H1 (cell line): ENCODE results near the gene TNS3. TPM values are rescaled to one million over a fixed set of nuclear protein-coding genes. Genes with fewer than 3 reads are reported as not detected.

Experiments used
- CTCF ChIA-PET: fragments of 300-600 bp; sonication (Branson Sonifier 250); formaldehyde crosslinking; loops from one replicate; lab custom pipeline; 2021; ENCODE audit not compliant: partially characterized antibody; lab: Charles Lee
- POLR2A ChIA-PET: fragments of 300-600 bp; sonication (Branson Sonifier 250); formaldehyde crosslinking; loops from one replicate; lab custom pipeline; 2021; ENCODE audit warnings: inconsistent platforms; ENCODE audit not compliant: partially characterized antibody; lab: Charles Lee
- DNase-seq, 2 experiments: peaks; one replicate each; pipeline versions ENCODE4 v3.0.0 to v3.0.0-alpha.2; 2010 to 2022; ENCODE audit warnings: low spot score in 2 of 2, low read depth in 1 of 2, mixed read lengths in 1 of 2
- FAIRE-seq: peaks from 2 replicates; lab custom pipeline; 2011; peaks lifted over from hg19 to GRCh38; lab: Jason Lieb, UNC
- H2AFZ ChIP-seq: 2 replicates; pipeline ENCODE4 v1.8.1; 2012; ENCODE audit warnings: low read length, inconsistent platforms
- H2AK5ac ChIP-seq: 2 replicates; pipeline ENCODE4 v1.6.1; 2013; ENCODE audit warnings: low read depth, low read length
- H2BK120ac ChIP-seq: replicated peaks from 2 replicates; pipeline ENCODE3; 2013; ENCODE audit warnings: low read depth, low read length, inconsistent platforms
- H2BK12ac ChIP-seq: 2 replicates; pipeline ENCODE4 v1.6.1; 2013; ENCODE audit warnings: low read depth, low read length
- H2BK15ac ChIP-seq: 2 replicates; pipeline ENCODE4 v1.6.1; 2013; ENCODE audit warnings: low read length
- H2BK20ac ChIP-seq: 2 replicates; pipeline ENCODE4 v1.6.1; 2013; ENCODE audit warnings: low read length
- H2BK5ac ChIP-seq: 2 replicates; pipeline ENCODE4 v1.6.1; 2013; ENCODE audit warnings: low read depth, low read length
- H3K14ac ChIP-seq: 2 replicates; pipeline ENCODE4 v1.6.1; 2013; ENCODE audit warnings: inconsistent platforms; ENCODE audit not compliant: insufficient read length
- H3K18ac ChIP-seq: 2 replicates; pipeline ENCODE4 v1.6.1; 2013; ENCODE audit warnings: low read length; ENCODE audit errors: extremely low read depth
- H3K23ac ChIP-seq: 2 replicates; pipeline ENCODE4 v1.6.1; 2013; ENCODE audit warnings: inconsistent platforms; ENCODE audit not compliant: insufficient read length
- H3K23me2 ChIP-seq: 2 replicates; pipeline ENCODE4 v1.6.1; 2013; ENCODE audit warnings: low read depth, low read length
- H3K27ac ChIP-seq: 2 replicates; pipeline ENCODE4 v1.6.1; 2011; ENCODE audit warnings: low read depth, low read length, inconsistent platforms
- H3K27me3 ChIP-seq, 4 experiments: replicated peaks in 1 of 4; 1 replicate in 1 of 4; 2 replicates in 3 of 4; pipeline versions ENCODE4 v1.6.1 to v1.8.1; 2011 to 2013; ENCODE audit warnings: low read length in 3 of 4, mild to moderate bottlenecking in 3 of 4, inconsistent platforms in 2 of 4, mixed read lengths in 2 of 4, moderate library complexity in 1 of 4; ENCODE audit not compliant: control insufficient read depth in 3 of 4, insufficient read depth in 3 of 4; ENCODE audit errors: extremely low read depth in 1 of 4
- H3K36me3 ChIP-seq, 4 experiments: 2 replicates each; pipeline versions ENCODE4 v1.6.1 to v1.8.1; 2011 to 2013; ENCODE audit warnings: mild to moderate bottlenecking in 4 of 4, low read length in 3 of 4, moderate library complexity in 2 of 4, control low read depth in 1 of 4, inconsistent platforms in 1 of 4; ENCODE audit not compliant: insufficient read depth in 4 of 4, control insufficient read depth in 2 of 4
- H3K4ac ChIP-seq: replicated peaks from 2 replicates; pipeline ENCODE3; 2013; ENCODE audit warnings: low read length, low read depth, mixed read lengths, inconsistent platforms; ENCODE audit not compliant: insufficient read length
- H3K4me1 ChIP-seq, 4 experiments: replicated peaks in 1 of 4; 1 replicate in 1 of 4; 2 replicates in 3 of 4; pipeline versions ENCODE4 v1.6.1 to v1.8.1; 2011 to 2013; ENCODE audit warnings: low read length in 3 of 4, inconsistent platforms in 2 of 4, mixed read lengths in 1 of 4; ENCODE audit not compliant: insufficient read depth in 4 of 4, control insufficient read depth in 3 of 4
- H3K4me2 ChIP-seq, 2 experiments: 2 replicates each; pipeline versions ENCODE4 v1.6.1 to v1.8.1; 2011 to 2013; ENCODE audit warnings: low read depth in 2 of 2, low read length in 2 of 2, control low read depth in 1 of 2, inconsistent platforms in 1 of 2, mild to moderate bottlenecking in 1 of 2; ENCODE audit not compliant: insufficient read depth in 1 of 2
- H3K4me3 ChIP-seq, 4 experiments: fragments of 200-600, 300-600 bp in 1 of 4; sonication (generic), shearing (Covaris generic), sonication (Bioruptor Twin) in 1 of 4; 2 replicates each; pipeline versions ENCODE4 v1.5.1 to v1.8.1; 2011 to 2016; ENCODE audit warnings: low read length in 4 of 4, low read depth in 3 of 4, control low read depth in 2 of 4, inconsistent platforms in 2 of 4, mild to moderate bottlenecking in 2 of 4, mixed read lengths in 1 of 4, moderate library complexity in 1 of 4; ENCODE audit not compliant: insufficient read depth in 2 of 4; ENCODE audit errors: extremely low read depth in 1 of 4
- H3K56ac ChIP-seq: replicated peaks from 2 replicates; pipeline ENCODE3; 2013; ENCODE audit warnings: low read depth, mild to moderate bottlenecking, mixed read lengths, low read length, inconsistent platforms; ENCODE audit not compliant: insufficient read length
- H3K79me1 ChIP-seq: 2 replicates; pipeline ENCODE4 v1.6.1; 2013; ENCODE audit warnings: low read depth, low read length, control low read depth
- H3K79me2 ChIP-seq, 2 experiments: 2 replicates each; pipeline versions ENCODE4 v1.6.1 to v1.8.1; 2012 to 2013; ENCODE audit warnings: low read length in 2 of 2, mild to moderate bottlenecking in 2 of 2, inconsistent platforms in 1 of 2; ENCODE audit not compliant: insufficient read depth in 2 of 2, control insufficient read depth in 1 of 2
- H3K9ac ChIP-seq, 4 experiments: replicated peaks in 1 of 4; 1 replicate in 1 of 4; 2 replicates in 3 of 4; pipeline versions ENCODE4 v1.6.1 to v1.8.1; 2011 to 2013; ENCODE audit warnings: low read depth in 3 of 4, low read length in 3 of 4, control low read depth in 2 of 4, mild to moderate bottlenecking in 2 of 4, moderate library complexity in 2 of 4, inconsistent platforms in 1 of 4; ENCODE audit errors: extremely low read depth in 1 of 4
- H3K9me3 ChIP-seq, 2 experiments: 2 replicates each; pipeline versions ENCODE4 v1.6.1 to v1.8.1; 2012 to 2013; ENCODE audit warnings: mild to moderate bottlenecking in 2 of 2, moderate library complexity in 2 of 2, control low read depth in 1 of 2, inconsistent platforms in 1 of 2, low read depth in 1 of 2, low read length in 1 of 2, mixed read lengths in 1 of 2; ENCODE audit not compliant: insufficient read depth in 2 of 2
- H4K20me1 ChIP-seq, 2 experiments: replicated peaks in 1 of 2; 2 replicates each; pipeline versions ENCODE3 to v1.8.1; 2011 to 2013; ENCODE audit warnings: inconsistent platforms in 2 of 2, low read length in 2 of 2, mild to moderate bottlenecking in 1 of 2; ENCODE audit not compliant: insufficient read depth in 2 of 2, control insufficient read depth in 1 of 2
- H4K5ac ChIP-seq: 2 replicates; pipeline ENCODE4 v1.6.1; 2013; ENCODE audit warnings: low read length, low read depth, mixed read lengths, inconsistent platforms; ENCODE audit not compliant: insufficient read length
- H4K8ac ChIP-seq: 2 replicates; pipeline ENCODE4 v1.8.0; 2013; ENCODE audit warnings: mild to moderate bottlenecking, moderate library complexity, low read length, inconsistent platforms; ENCODE audit not compliant: insufficient read depth; ENCODE audit errors: extremely low read depth
- H4K91ac ChIP-seq: replicated peaks from 2 replicates; pipeline ENCODE3; 2013; ENCODE audit warnings: low read length, mixed read lengths, inconsistent platforms; ENCODE audit not compliant: insufficient read length
- CEBPB ChIP-seq: IDR thresholded peaks from 2 replicates; pipeline ENCODE4 v1.6.1; 2012; ENCODE audit warnings: low read depth, low read length
- CHD2 ChIP-seq: IDR thresholded peaks from 2 replicates; pipeline ENCODE4 v1.6.1; 2012; ENCODE audit warnings: low read length, improper control_type of control experiment
- CTCF ChIP-seq, 3 experiments: IDR thresholded peaks; 1 replicate in 2 of 3; 2 replicates in 1 of 3; pipeline versions ENCODE4 v1.5.1 to v1.6.1; 2011; ENCODE audit warnings: low read length in 3 of 3, mild to moderate bottlenecking in 3 of 3, inconsistent platforms in 2 of 3, low read depth in 1 of 3, moderate library complexity in 1 of 3; ENCODE audit not compliant: insufficient read depth in 1 of 3; ENCODE audit errors: control extremely low read depth in 1 of 3
- HDAC2 ChIP-seq, 2 experiments: fragments of 300-600 bp in 1 of 2; sonication (generic) in 1 of 2; IDR thresholded peaks; 2 replicates each; pipeline ENCODE4 v1.6.1; 2011 to 2012; ENCODE audit warnings: low read depth in 2 of 2, low read length in 2 of 2, mild to moderate bottlenecking in 2 of 2, moderate library complexity in 2 of 2, borderline replicate concordance in 1 of 2, inconsistent platforms in 1 of 2
- RFX5 ChIP-seq: IDR thresholded peaks from 2 replicates; pipeline ENCODE4 v1.6.1; 2011; ENCODE audit warnings: low read depth, low read length, improper control_type of control experiment, borderline replicate concordance
- RNF2 ChIP-seq: fragments of 200-900, 300-1000 bp; sonication (generic); IDR thresholded peaks from 2 replicates; pipeline ENCODE4 v1.7.1; 2016; ENCODE audit warnings: borderline replicate concordance, low read depth, mild to moderate bottlenecking, antibody characterized with exemption, low read length; ENCODE audit not compliant: poor library complexity, severe bottlenecking; ENCODE audit errors: missing control alignments
- SAP30 ChIP-seq: fragments of 300-600 bp; sonication (generic); IDR thresholded peaks from 2 replicates; pipeline ENCODE4 v1.7.1; 2012; ENCODE audit warnings: low read length, moderate library complexity, mild to moderate bottlenecking, inconsistent platforms; ENCODE audit not compliant: insufficient read depth, insufficient replicate concordance
- SIX5 ChIP-seq: IDR thresholded peaks from 2 replicates; pipeline ENCODE4 v1.6.1; 2011; ENCODE audit warnings: mild to moderate bottlenecking, low read depth, low read length
- SUZ12 ChIP-seq: fragments of 200-600 bp; sonication (generic); IDR thresholded peaks from 2 replicates; pipeline ENCODE4 v1.6.1; 2012; ENCODE audit warnings: mild to moderate bottlenecking, inconsistent platforms, low read length, moderate library complexity, mixed read lengths
- WGBS, 2 experiments: shearing (Covaris generic) in 1 of 2; methylation state at CpG; one replicate each; pipeline versions ENCODE4 v1.1.6 to v1.1.7; 2013 to 2015; ENCODE audit warnings: low lambda C conversion rate in 2 of 2, mixed read lengths in 2 of 2, inconsistent platforms in 1 of 2, low coverage in 1 of 2, missing lambda C conversion rate in 1 of 2; ENCODE audit not compliant: insufficient replicate concordance in 2 of 2, insufficient coverage in 1 of 2, insufficient read length in 1 of 2; ENCODE audit errors: extremely low coverage in 1 of 2, missing lambda C conversion rate in 1 of 2; 5-methylcytosine and 5-hydroxymethylcytosine counted together
- polyA plus RNA-seq, 7 experiments: library from polyadenylated mRNA; depleted of rRNA in 3 of 7; stranded (reverse) in 5 of 7; unstranded in 2 of 7; fragments of >200 nt in 5 of 7; fragments of 200-250 nt in 2 of 7; gene quantifications; 1 replicate in 5 of 7; 2 replicates in 1 of 7; 4 replicates in 1 of 7; pipeline versions ENCODE4 v1.2.1 to v1.2.3, GENCODE V29; 2011 to 2013; ENCODE audit warnings: missing spikeins in 2 of 7, mixed read lengths in 2 of 7
- total RNA-seq: library from RNA; stranded (reverse); fragmentation: NEBNext Ultra II Directional; extraction: Animal tissue kit (Norgen Biotek cat#: 25700); gene quantifications from 2 replicates; pipeline ENCODE4 v1.2.1, GENCODE V29; 2021

Gene TNS3
- total and polyA plus RNA-seq, 2 of the 8 experiments (the other 6 are each of a cell fraction or from before 2014, with no cell fraction given): 11.9 to 24.2 TPM

GRCh38 chr7:47446871-47447466 is 134.9 kb downstream of the TNS3 start:
- Histone ChIP-seq H2BK20ac (no peak overlapping the region), H3K9ac (no peak overlapping the region), H3K23me2 (no peaks in the 10 kb centered on the region), H2AK5ac (0 out of 2 replicates have a peak overlapping the region, but pooled peaks have one; percentile 77), H4K8ac (no peak overlapping the region), H3K79me1 (peaks cover 3% of the 10 kb centered on the region; the same call in 1 of the 2 replicates), H3K4me3 (no peak overlapping the region), H3K4me2 (no peak overlapping the region), H2BK120ac (no peak overlapping the region), H3K27ac (no peak overlapping the region), H4K91ac (no peak overlapping the region), H4K20me1 (peaks cover 0 to 6% of the 10 kb centered on the region in 2 experiments), H3K18ac (no peak overlapping the region), H3K14ac (no peak overlapping the region), H3K4ac (no peak overlapping the region), H3K9me3 (no peaks in the 10 kb centered on the region), H3K36me3 (no peaks in the 10 kb centered on the region), H3K79me2 (no peaks in the 10 kb centered on the region; a peak in 1 of 4 replicates), H2BK12ac (no peak overlapping the region), H2BK5ac (peak overlapping the region; percentile 39; the same call in 1 of the 2 replicates), H3K27me3 (no peaks in the 10 kb centered on the region), H2AFZ (no peak overlapping the region), H3K56ac (no peak overlapping the region), H4K5ac (no peak overlapping the region), H2BK15ac (no peak overlapping the region), H3K23ac (no peak overlapping the region), H3K4me1 (peaks cover 0 to 4% (median 0%) of the 10 kb centered on the region in 4 experiments; a peak in 2 of 7 replicates)
- no peak for FAIRE-seq
- ChIA-PET CTCF (interaction anchor here (4.6 kb wide), 1 partner anchor 13 kb away, joined by 26 read pairs; no protein-coding TSS in a partner anchor), POLR2A (no interaction called here)
- 82% methylated on average over 9 of the region's 9 CpGs; no CpG with 5 or more reads in 1 of the 2 experiments for WGBS, 2 experiments
- no peak for DNase-seq
- no peak for TF ChIP-seq HDAC2 (IDR thresholded peaks at IDR 0.05; ENCODE audit: borderline replicate concordance in 1 of 2, low read depth in 2 of 2, low read length in 2 of 2)
- TF ChIP-seq SAP30: no peak
- no peak for TF ChIP-seq RNF2
- TF ChIP-seq SIX5: no peak
- no peak for TF ChIP-seq CTCF (IDR thresholded peaks at IDR 0.05; ENCODE audit: control extremely low read depth in 1 of 3, insufficient read depth in 1 of 3, low read depth in 1 of 3, low read length in 3 of 3)
- TF ChIP-seq SUZ12: no peak
- TF ChIP-seq CHD2: no peak
- no peak for TF ChIP-seq RFX5
- TF ChIP-seq CEBPB: no peak
